GM12878 (cell line): Measurements from ENCODE around the gene RETNLB.

ENCODE experiments used
- BRCA1 ChIP-seq: IDR thresholded peaks from 2 replicates; pipeline ENCODE4 v1.6.1; 2011; ENCODE audit warnings: low read depth, low read length, improper control_type of control experiment
- CBFB ChIP-seq: IDR thresholded peaks from 2 replicates; pipeline ENCODE4 v1.6.1; 2016; ENCODE audit warnings: antibody characterized with exemption, low read depth
- CTCF ChIP-seq, 3 experiments: IDR thresholded peaks in 2 of 3; conservative IDR thresholded peaks in 1 of 3; 2 replicates each; pipeline ENCODE4 v1.5.1; 2011; ENCODE audit warnings: low read depth in 3 of 3, low read length in 3 of 3, mild to moderate bottlenecking in 3 of 3, control low read depth in 2 of 3, moderate library complexity in 2 of 3, inconsistent platforms in 1 of 3, mixed read lengths in 1 of 3; ENCODE audit not compliant: control insufficient read depth in 2 of 3, insufficient read depth in 1 of 3; ENCODE audit errors: extremely low read depth in 1 of 3
- HDGF ChIP-seq: fragments of 450-650 bp; IDR thresholded peaks from 2 replicates; pipeline ENCODE4 v1.6.1; 2016; ENCODE audit warnings: antibody characterized with exemption
- NFIC ChIP-seq: IDR thresholded peaks from 2 replicates; pipeline ENCODE4 v1.6.1; 2012; ENCODE audit warnings: low read depth, mild to moderate bottlenecking, inconsistent platforms, low read length, moderate library complexity
- POLR2A ChIP-seq: IDR thresholded peaks from 2 replicates; pipeline ENCODE4 v1.6.1; 2011; ENCODE audit warnings: low read depth, mild to moderate bottlenecking, low read length
- RAD21 ChIP-seq: IDR thresholded peaks from 2 replicates; pipeline ENCODE4 v1.6.1; 2011; ENCODE audit warnings: mild to moderate bottlenecking, low read depth, low read length, moderate library complexity; ENCODE audit not compliant: insufficient read depth
- SP1 ChIP-seq: IDR thresholded peaks from one replicate; pipeline ENCODE4 v1.6.1; 2011; ENCODE audit warnings: low read depth, low read length

GRCh38 chr3:108775649-108776048 is 18.4 kb upstream of the RETNLB start:
- no peak for TF ChIP-seq HDGF
- TF ChIP-seq CBFB, result no peak
- no peak for TF ChIP-seq POLR2A
- no peak for TF ChIP-seq RAD21
- no peak for TF ChIP-seq CTCF (IDR thresholded peaks at IDR 0.05 in 2 of 3, conservative IDR thresholded peaks at IDR 0.05 in 1 of 3; ENCODE audit: control insufficient read depth in 2 of 3, extremely low read depth in 1 of 3, insufficient read depth in 1 of 3, low read depth in 3 of 3, low read length in 3 of 3)
- no peak for TF ChIP-seq BRCA1
- TF ChIP-seq NFIC, result no peak
- TF ChIP-seq SP1, result no peak
